Endodermal cell (in vitro differentiated cells): ENCODE results near the gene CAPN12. TPM values are rescaled to one million over a fixed set of nuclear protein-coding genes. Genes with fewer than 3 reads are reported as not detected.
"Not testable (repeated sequence)": the region's sequence is repeated elsewhere in the genome, so short reads cannot be mapped to it uniquely, and the experiment has no call there.

Experiments used
- DNase-seq: peaks from one replicate; pipeline ENCODE4 v3.0.0-alpha.2; 2017
- H3K27ac ChIP-seq: 2 replicates; pipeline ENCODE4 v1.5.1; 2013; ENCODE audit warnings: mild to moderate bottlenecking, low read depth, low read length, moderate library complexity
- H3K27me3 ChIP-seq: 2 replicates; pipeline ENCODE4 v1.6.1; 2013; ENCODE audit warnings: mild to moderate bottlenecking, low read length, moderate library complexity; ENCODE audit not compliant: insufficient read depth, control insufficient read depth, poor library complexity, severe bottlenecking
- H3K36me3 ChIP-seq: 2 replicates; pipeline ENCODE4 v1.7.0; 2013; ENCODE audit warnings: mild to moderate bottlenecking, low read length, moderate library complexity; ENCODE audit not compliant: control insufficient read depth, insufficient read depth
- H3K4me1 ChIP-seq: one replicate; pipeline ENCODE4 v1.7.0; 2013; ENCODE audit warnings: low read length; ENCODE audit not compliant: control insufficient read depth, insufficient read depth
- H3K4me3 ChIP-seq: 2 replicates; pipeline ENCODE4 v1.5.1; 2013; ENCODE audit warnings: mild to moderate bottlenecking, low read length, moderate library complexity
- H3K9ac ChIP-seq: 2 replicates; pipeline ENCODE4 v1.6.1; 2013; ENCODE audit warnings: mild to moderate bottlenecking, low read length, moderate library complexity; ENCODE audit not compliant: poor library complexity, severe bottlenecking; ENCODE audit errors: extremely low read depth
- H3K9me3 ChIP-seq: 2 replicates; pipeline ENCODE4 v1.6.1; 2013; ENCODE audit warnings: mild to moderate bottlenecking, low read length, moderate library complexity; ENCODE audit not compliant: control insufficient read depth
- H3K27ac Mint-ChIP-seq: 2 replicates; pipeline ENCODE4 v1.8.0; 2020; ENCODE audit warnings: mixed read lengths
- H3K27me3 Mint-ChIP-seq: 2 replicates; pipeline ENCODE4 v1.8.0; 2021; ENCODE audit warnings: mild to moderate bottlenecking, mixed read lengths; ENCODE audit not compliant: insufficient read depth
- H3K36me3 Mint-ChIP-seq: 2 replicates; pipeline ENCODE4 v1.8.0; 2020; ENCODE audit warnings: low read depth, mixed read lengths
- H3K4me1 Mint-ChIP-seq: 2 replicates; pipeline ENCODE4 v1.8.0; 2020; ENCODE audit warnings: mixed read lengths
- H3K4me3 Mint-ChIP-seq: 2 replicates; pipeline ENCODE4 v1.8.0; 2020; ENCODE audit warnings: mild to moderate bottlenecking, moderate library complexity, mixed read lengths
- H3K9me3 Mint-ChIP-seq: 2 replicates; pipeline ENCODE4 v1.8.0; 2020; ENCODE audit warnings: mild to moderate bottlenecking, mixed read lengths
- CTCF ChIP-seq: fragments of 200-600 bp; sonication (generic); conservative IDR thresholded peaks from 2 replicates; pipeline ENCODE4 v1.5.0; 2021; ENCODE audit warnings: antibody characterized with exemption, mild to moderate bottlenecking
- WGBS, 2 experiments: methylation state at CpG; one replicate each; pipeline versions ENCODE4 v1.1.5 to v1.1.7; 2013; ENCODE audit warnings: missing lambda C conversion rate in 2 of 2, mixed read lengths in 1 of 2; ENCODE audit not compliant: insufficient coverage in 1 of 2, insufficient read length in 1 of 2; 5-methylcytosine and 5-hydroxymethylcytosine counted together
- total RNA-seq, 2 donors: library from RNA; stranded (reverse); fragmentation: NEBNext Ultra II Directional in 1 of 2; extraction: Animal tissue kit (Norgen Biotek cat#: 25700) in 1 of 2; gene quantifications; 2 replicates in 1 of 2; 3 replicates in 1 of 2; pipeline ENCODE4 v1.2.1, GENCODE V29; 2021

CAPN12 gene
- total RNA-seq, 2 donors from 2014 or later = 14.5 to 83.0 TPM

- Histone ChIP-seq H3K9me3 (no peaks in the 10 kb centered on the region), H3K36me3 (no peaks in the 10 kb centered on the region), H3K4me1 (no peaks in the 10 kb centered on the region), H3K27ac (no peak overlapping the region), H3K27me3 (no peaks in the 10 kb centered on the region), H3K4me3 (no peak overlapping the region), H3K9ac (no peak overlapping the region)
- H3K9me3 Mint-ChIP-seq = no peaks in the 10 kb centered on the region
- no peaks in the 10 kb centered on the region for H3K36me3 Mint-ChIP-seq
- no peak overlapping the region for H3K27ac Mint-ChIP-seq
- no peak overlapping the region for H3K4me3 Mint-ChIP-seq
- no peak for TF ChIP-seq CTCF
- WGBS, 2 experiments = 85 to 98% methylated on average over 7 of the region's 7 CpGs
- peaks cover 3% of the 10 kb centered on the region for H3K27me3 Mint-ChIP-seq
- no peak for DNase-seq
- peaks cover 7% of the 10 kb centered on the region for H3K4me1 Mint-ChIP-seq
Observed at GRCh38 chr19:38785187-38785699, 41.0 kb upstream of the CAPN12 start.

DNA sequence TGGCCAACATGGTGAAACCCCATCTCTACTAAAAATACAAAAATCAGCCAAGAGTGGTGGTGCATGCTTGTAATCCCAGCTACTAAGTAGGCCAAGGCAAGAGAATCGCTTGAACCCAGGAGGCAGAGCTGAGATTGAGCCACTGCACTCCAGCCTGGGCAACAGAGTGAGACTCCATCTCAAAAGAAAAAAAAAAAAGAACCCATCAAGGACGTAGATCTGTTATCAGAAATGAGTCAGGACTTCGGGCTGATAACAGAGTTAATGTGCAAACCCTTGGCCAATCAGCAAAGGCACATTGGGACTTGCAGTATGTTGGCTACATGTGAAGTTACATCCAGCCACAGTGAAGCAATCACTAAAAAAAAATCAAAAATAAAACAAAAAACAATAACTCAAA, 40.0 kb upstream of the CAPN12 start:
- H3K27me3 ChIP-seq = no peaks in the 10 kb centered on the region
- H3K9ac ChIP-seq = no peak overlapping the region
- H3K36me3 ChIP-seq = no peaks in the 10 kb centered on the region
- Mint-ChIP-seq H3K27me3 (peaks cover 4% of the 10 kb centered on the region), H3K36me3 (no peaks in the 10 kb centered on the region), H3K9me3 (no peaks in the 10 kb centered on the region), H3K27ac (no peak overlapping the region), H3K4me1 (peaks cover 7% of the 10 kb centered on the region), H3K4me3 (no peak overlapping the region)
- no peaks in the 10 kb centered on the region for H3K4me1 ChIP-seq
- H3K4me3 ChIP-seq = no peak overlapping the region
- WGBS, 2 experiments = 75 to 76% methylated on average over 3 of the region's 3 CpGs
- DNase-seq = no peak
- H3K9me3 ChIP-seq = no peaks in the 10 kb centered on the region
- H3K27ac ChIP-seq = no peak overlapping the region
- TF ChIP-seq CTCF = no peak

DNA sequence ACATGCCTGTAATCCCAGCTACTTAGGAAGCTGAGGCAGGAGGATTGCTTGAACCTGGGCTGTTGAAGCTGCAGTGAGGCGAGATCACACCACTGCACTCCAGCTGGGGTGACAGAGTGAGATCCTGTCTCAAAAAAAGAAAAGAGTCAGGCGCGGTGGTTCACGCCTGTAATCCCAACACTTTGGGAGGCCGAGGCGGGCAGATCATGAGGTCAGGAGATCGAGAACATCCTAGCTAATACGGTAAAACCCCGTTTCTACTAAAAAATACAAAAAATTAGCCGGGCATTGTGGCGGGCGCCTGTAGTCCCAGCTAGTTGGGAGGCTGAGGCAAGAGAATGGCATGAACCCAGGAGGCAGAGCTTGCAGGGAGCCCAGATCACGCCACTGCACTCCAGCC, 37.9 kb upstream of the CAPN12 start:
- H3K9me3 ChIP-seq, H3K4me3 Mint-ChIP-seq, H3K4me1 Mint-ChIP-seq, H3K27ac ChIP-seq, H3K36me3 Mint-ChIP-seq, DNase-seq, H3K4me3 ChIP-seq, H3K9me3 Mint-ChIP-seq, H3K9ac ChIP-seq, H3K27ac Mint-ChIP-seq, H3K27me3 ChIP-seq, H3K4me1 ChIP-seq, H3K27me3 Mint-ChIP-seq, H3K36me3 ChIP-seq: not testable (repeated sequence)
- WGBS, 2 experiments = 92 to 93% methylated on average over 11 to 13 of the region's 13 CpGs

DNA sequence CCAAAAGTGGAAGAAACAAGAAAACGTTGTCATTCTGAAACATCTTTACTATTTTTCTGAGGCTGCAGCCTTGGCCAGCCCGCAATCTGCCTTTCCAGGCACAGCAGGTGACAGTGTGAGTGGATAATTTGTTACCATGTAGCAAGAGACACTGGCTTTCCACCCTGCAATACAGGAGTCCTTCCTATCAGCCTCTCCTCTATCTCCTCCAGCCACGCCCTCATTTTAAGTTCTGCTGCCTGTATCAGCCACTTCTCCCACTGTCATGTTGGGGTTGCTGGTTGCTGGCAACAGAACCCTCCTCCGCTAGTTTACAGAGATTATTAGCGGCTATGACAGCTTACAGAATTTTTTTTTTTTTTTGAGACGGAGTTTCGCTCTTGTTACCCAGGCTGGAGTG, 36.8 kb upstream of the CAPN12 start:
- no peak overlapping the region for H3K27ac ChIP-seq
- no peaks in the 10 kb centered on the region for H3K9me3 ChIP-seq
- H3K27ac Mint-ChIP-seq = no peak overlapping the region
- no peak overlapping the region for H3K4me3 ChIP-seq
- peaks cover 3% of the 10 kb centered on the region for H3K4me1 Mint-ChIP-seq
- no peaks in the 10 kb centered on the region for H3K4me1 ChIP-seq
- H3K27me3 Mint-ChIP-seq = peaks cover 4% of the 10 kb centered on the region
- H3K27me3 ChIP-seq = no peaks in the 10 kb centered on the region
- no peak for DNase-seq
- H3K36me3 ChIP-seq = no peaks in the 10 kb centered on the region
- no peak for TF ChIP-seq CTCF
- H3K4me3 Mint-ChIP-seq = no peak overlapping the region
- H3K9me3 Mint-ChIP-seq = no peaks in the 10 kb centered on the region
- H3K36me3 Mint-ChIP-seq = no peaks in the 10 kb centered on the region
- 89 to 90% methylated on average over 7 of the region's 7 CpGs for WGBS, 2 experiments
- no peak overlapping the region for H3K9ac ChIP-seq
